HepG2 (cell line): ENCODE results near the gene ZBTB48. TPM values are rescaled to one million over a fixed set of nuclear protein-coding genes. Genes with fewer than 3 reads are reported as not detected.

ENCODE experiments used
- ARID2 ChIP-seq: sonication (generic); formaldehyde crosslinking; IDR thresholded peaks from 2 replicates; pipeline ENCODE4 v1.8.1; 2022; ENCODE audit warnings: mild to moderate bottlenecking, missing genetic modification reagents, borderline replicate concordance
- FOSL1 ChIP-seq: sonication (generic); formaldehyde crosslinking; IDR thresholded peaks from 2 replicates; pipeline ENCODE4 v1.9.0; 2021; ENCODE audit warnings: missing genetic modification reagents, borderline replicate concordance
- HDAC1 ChIP-seq: sonication (generic); formaldehyde crosslinking; IDR thresholded peaks from 2 replicates; pipeline ENCODE4 v1.5.1; 2020; ENCODE audit warnings: mild to moderate bottlenecking, missing genetic modification reagents
- HMGXB4 ChIP-seq, 2 experiments: sonication (generic) in 1 of 2; formaldehyde crosslinking in 1 of 2; IDR thresholded peaks; 2 replicates each; pipeline versions ENCODE4 v1.4.0 to v1.6.1; 2018 to 2020; ENCODE audit warnings: missing genetic modification reagents in 2 of 2, borderline replicate concordance in 1 of 2, low read depth in 1 of 2, mild to moderate bottlenecking in 1 of 2, missing biosample characterization in 1 of 2
- JDP2 ChIP-seq: sonication (generic); formaldehyde crosslinking; IDR thresholded peaks from 2 replicates; pipeline ENCODE4 v1.8.1; 2022; ENCODE audit warnings: missing genetic modification reagents, borderline replicate concordance
- KDM2A ChIP-seq: sonication (generic); formaldehyde crosslinking; IDR thresholded peaks from 2 replicates; pipeline ENCODE4 v1.4.0; 2020; ENCODE audit warnings: low read depth, missing genetic modification reagents, borderline replicate concordance
- POLR2AphosphoS5 ChIP-seq: IDR thresholded peaks from 2 replicates; pipeline ENCODE4 v1.6.1; 2012; ENCODE audit warnings: low read depth, low read length
- PREB ChIP-seq: sonication (generic); formaldehyde crosslinking; IDR thresholded peaks from 2 replicates; pipeline ENCODE4 v1.4.0; 2020; ENCODE audit warnings: missing genetic modification reagents
- REPIN1 ChIP-seq: sonication (generic); formaldehyde crosslinking; IDR thresholded peaks from 2 replicates; pipeline ENCODE4 v1.8.0; 2022; ENCODE audit warnings: missing genetic modification reagents, low read depth, mild to moderate bottlenecking, borderline replicate concordance
- SATB2 ChIP-seq: sonication (generic); formaldehyde crosslinking; IDR thresholded peaks from 2 replicates; pipeline ENCODE4 v1.5.0; 2020; ENCODE audit warnings: missing genetic modification reagents
- SMARCE1 ChIP-seq: fragments of 450-650 bp; IDR thresholded peaks from 2 replicates; pipeline ENCODE4 v1.6.1; 2017; ENCODE audit warnings: borderline replicate concordance
- SP5 ChIP-seq: IDR thresholded peaks from 2 replicates; pipeline ENCODE4 v1.6.1; 2016; ENCODE audit warnings: low read depth, borderline replicate concordance
- TRIM22 ChIP-seq: fragments of 450-650 bp; IDR thresholded peaks from 2 replicates; pipeline ENCODE4 v1.6.1; 2017
- ZNF550 ChIP-seq: sonication (generic); formaldehyde crosslinking; IDR thresholded peaks from 2 replicates; pipeline ENCODE4 v1.4.0; 2020; ENCODE audit warnings: mild to moderate bottlenecking, missing genetic modification reagents, borderline replicate concordance
- ZNF607 ChIP-seq: sonication (generic); formaldehyde crosslinking; IDR thresholded peaks from 2 replicates; pipeline ENCODE4 v1.5.1; 2020; ENCODE audit warnings: missing genetic modification reagents, mild to moderate bottlenecking, borderline replicate concordance
- ZNF879 ChIP-seq: sonication (generic); formaldehyde crosslinking; IDR thresholded peaks from 2 replicates; pipeline ENCODE4 v1.8.1; 2023; ENCODE audit warnings: missing genetic modification reagents
- ZSCAN20 ChIP-seq: sonication (generic); formaldehyde crosslinking; IDR thresholded peaks from 2 replicates; pipeline ENCODE4 v1.4.0; 2020; ENCODE audit warnings: missing genetic modification reagents, mild to moderate bottlenecking, borderline replicate concordance
- ZXDC ChIP-seq: sonication (generic); formaldehyde crosslinking; IDR thresholded peaks from 2 replicates; pipeline ENCODE4 v1.5.0; 2020; ENCODE audit warnings: mild to moderate bottlenecking, missing genetic modification reagents
- polyA plus RNA-seq, 8 experiments: library from polyadenylated mRNA; depleted of rRNA in 3 of 8; stranded (reverse) in 7 of 8; unstranded in 1 of 8; fragments of >200 nt; fragmentation: Illumina TruSeq in 4 of 8; extraction: Trizol in 4 of 8; gene quantifications; 2 replicates each; pipeline versions ENCODE4 v1.2.1 to v1.2.3, GENCODE V29; 2011 to 2016; ENCODE audit warnings: low read depth in 4 of 8, missing spikeins in 1 of 8, mixed read lengths in 1 of 8; ENCODE audit not compliant: insufficient read depth in 1 of 8
- total RNA-seq, 5 experiments: library from RNA; depleted of rRNA; stranded (reverse); fragments of >200 nt; fragmentation: Illumina TruSeq; extraction: Trizol; gene quantifications; 2 replicates each; pipeline ENCODE4 v1.2.3, GENCODE V29; 2016; ENCODE audit warnings: low read depth in 1 of 5
- TF ChIP-seq, protein P1 (sequence below): sonication (generic); formaldehyde crosslinking; IDR thresholded peaks from 2 replicates; pipeline ENCODE4 v1.4.0; 2020; ENCODE audit warnings: missing genetic modification reagents, borderline replicate concordance

Gene ZBTB48
- total and polyA plus RNA-seq, 2 of the 13 experiments (the other 11 are each of a cell fraction or from before 2014, with no cell fraction given), result 13.0 to 17.1 TPM

DNA sequence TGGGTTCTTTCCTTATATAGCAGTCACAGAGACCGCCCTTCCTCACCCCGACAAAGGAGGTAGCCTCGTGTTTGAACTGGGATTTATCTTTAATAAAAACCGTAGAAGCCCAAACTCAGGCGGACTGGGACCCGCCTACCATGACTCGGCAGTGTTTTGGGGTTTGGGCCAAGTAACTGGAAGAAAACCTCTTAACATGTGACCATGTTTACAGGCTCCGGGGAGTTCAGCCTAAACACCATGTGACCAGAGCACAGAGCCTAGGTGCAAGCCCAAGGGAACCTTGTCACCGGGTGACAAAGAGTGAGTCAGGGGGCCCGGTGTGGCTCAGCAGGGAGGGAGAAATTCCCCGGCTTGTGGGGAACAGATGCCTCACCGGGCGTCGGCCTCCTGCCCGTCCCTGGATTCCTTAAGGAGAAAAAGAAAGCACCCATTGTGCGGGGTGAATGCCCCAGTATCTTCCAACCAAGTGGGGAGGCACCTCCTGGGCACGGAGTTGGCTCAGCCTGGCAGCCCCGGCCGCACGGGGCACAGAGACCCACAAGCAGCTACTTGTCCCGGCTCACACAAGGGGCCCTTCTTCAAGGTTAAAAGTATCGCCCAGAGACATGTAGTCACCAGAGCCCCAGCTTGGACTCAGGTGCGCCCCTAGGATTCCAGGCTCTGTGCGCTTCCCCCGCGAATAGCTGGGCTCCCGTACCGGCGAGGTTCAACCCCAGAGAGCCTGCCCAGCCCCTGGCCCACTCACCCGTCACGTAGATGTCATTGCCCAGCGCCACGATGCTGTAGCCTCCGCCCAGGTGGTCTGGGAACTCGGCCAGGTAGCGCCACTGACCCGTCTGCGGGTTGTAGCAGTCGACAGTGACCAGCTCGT, 21.5 kb downstream of the ZBTB48 start (continued):
- TF ChIP-seq POLR2AphosphoS5, result peak; percentile 42; the same call in 1 of the 2 replicates
- TF ChIP-seq ZNF879, result no peak
- no peak for TF ChIP-seq SMARCE1
- TF ChIP-seq PREB, result no peak
- TF ChIP-seq ZNF607 (CRISPR knock-in tag), result no peak
- 0 out of 2 replicates have a peak, but pooled peaks have one; percentile 19 for TF ChIP-seq KDM2A (CRISPR knock-in tag)
- no peak for TF ChIP-seq JDP2 (CRISPR knock-in tag)
- no peak for TF ChIP-seq ZSCAN20 (CRISPR knock-in tag)
- TF ChIP-seq HDAC1 (CRISPR knock-in tag), result no peak
- TF ChIP-seq ZNF550, result no peak
- peak; percentile 33; the same call in 1 of the 2 replicates for TF ChIP-seq SP5 (CRISPR knock-in tag)
- TF ChIP-seq ZXDC (CRISPR knock-in tag), result peak; percentile 5; the same call in 1 of the 2 replicates
- TF ChIP-seq, protein P1, sequence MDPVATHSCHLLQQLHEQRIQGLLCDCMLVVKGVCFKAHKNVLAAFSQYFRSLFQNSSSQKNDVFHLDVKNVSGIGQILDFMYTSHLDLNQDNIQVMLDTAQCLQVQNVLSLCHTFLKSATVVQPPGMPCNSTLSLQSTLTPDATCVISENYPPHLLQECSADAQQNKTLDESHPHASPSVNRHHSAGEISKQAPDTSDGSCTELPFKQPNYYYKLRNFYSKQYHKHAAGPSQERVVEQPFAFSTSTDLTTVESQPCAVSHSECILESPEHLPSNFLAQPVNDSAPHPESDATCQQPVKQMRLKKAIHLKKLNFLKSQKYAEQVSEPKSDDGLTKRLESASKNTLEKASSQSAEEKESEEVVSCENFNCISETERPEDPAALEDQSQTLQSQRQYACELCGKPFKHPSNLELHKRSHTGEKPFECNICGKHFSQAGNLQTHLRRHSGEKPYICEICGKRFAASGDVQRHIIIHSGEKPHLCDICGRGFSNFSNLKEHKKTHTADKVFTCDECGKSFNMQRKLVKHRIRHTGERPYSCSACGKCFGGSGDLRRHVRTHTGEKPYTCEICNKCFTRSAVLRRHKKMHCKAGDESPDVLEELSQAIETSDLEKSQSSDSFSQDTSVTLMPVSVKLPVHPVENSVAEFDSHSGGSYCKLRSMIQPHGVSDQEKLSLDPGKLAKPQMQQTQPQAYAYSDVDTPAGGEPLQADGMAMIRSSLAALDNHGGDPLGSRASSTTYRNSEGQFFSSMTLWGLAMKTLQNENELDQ (CRISPR knock-in tag), result no peak
- no peak for TF ChIP-seq REPIN1 (CRISPR knock-in tag)
- no peak; a peak in 1 of 4 replicates for TF ChIP-seq HMGXB4 (CRISPR knock-in tag; IDR thresholded peaks at IDR 0.05; ENCODE audit: borderline replicate concordance in 1 of 2, low read depth in 1 of 2)
- no peak for TF ChIP-seq FOSL1 (CRISPR knock-in tag)
- TF ChIP-seq TRIM22, result no peak
- TF ChIP-seq ARID2 (CRISPR knock-in tag), result no peak
- TF ChIP-seq SATB2 (CRISPR knock-in tag), result no peak
